B cell (primary cell): ENCODE measurements around the gene CCDC18. TPM values are rescaled to one million over a fixed set of nuclear protein-coding genes. Genes with fewer than 3 reads are reported as not detected.

Experiments
- ATAC-seq: fragments of 200-7000 bp; cut with Tn5 transposase; one replicate; pipeline ENCODE4 v1.10.0; 2021; ENCODE audit warnings: low read depth, mild to moderate bottlenecking, moderate number of reproducible peaks, moderate library complexity
- CTCF ChIA-PET: fragments of 350-600 bp; sonication (Branson Sonifier 250); formaldehyde crosslinking; loops from one replicate; lab custom pipeline; 2021; ENCODE audit warnings: antibody characterized with exemption, inconsistent platforms; lab: Charles Lee
- POLR2A ChIA-PET: fragments of 350-600 bp; sonication (Branson Sonifier 250); formaldehyde crosslinking; loops from one replicate; lab custom pipeline; 2021; ENCODE audit warnings: antibody characterized with exemption; lab: Charles Lee
- DNase-seq: peaks from one replicate; pipeline ENCODE4 v3.0.0; 2013
- H2AFZ ChIP-seq: 2 replicates; pipeline ENCODE4 v1.6.1; 2012; ENCODE audit warnings: mild to moderate bottlenecking, low read depth, low read length; ENCODE audit not compliant: insufficient read depth, poor library complexity, severe bottlenecking
- H3K27ac ChIP-seq, 2 donors: 1 replicate in 1 of 2; 2 replicates in 1 of 2; pipeline ENCODE4 v1.5.1; 2012 to 2013; ENCODE audit warnings: low read length in 2 of 2, mild to moderate bottlenecking in 2 of 2, moderate library complexity in 1 of 2
- H3K27me3 ChIP-seq, 4 experiments: fragments of 200-600 bp in 1 of 4; sonication (generic) in 1 of 4; replicated peaks in 1 of 4; 1 replicate in 2 of 4; 2 replicates in 2 of 4; pipeline versions ENCODE4 v1.6.1 to v1.7.0; 2013 to 2016; ENCODE audit warnings: low read length in 3 of 4, mild to moderate bottlenecking in 2 of 4, mixed read lengths in 1 of 4, moderate library complexity in 1 of 4; ENCODE audit not compliant: insufficient read depth in 4 of 4, control insufficient read depth in 3 of 4; ENCODE audit errors: control extremely low read depth in 1 of 4
- H3K36me3 ChIP-seq, 2 experiments: replicated peaks in 1 of 2; 1 replicate in 1 of 2; 2 replicates in 1 of 2; pipeline versions ENCODE4 v1.6.1 to v1.7.1; 2013; ENCODE audit warnings: low read length in 1 of 2; ENCODE audit not compliant: insufficient read depth in 2 of 2, control insufficient read depth in 1 of 2; ENCODE audit errors: control extremely low read depth in 1 of 2, extremely low read depth in 1 of 2
- H3K4me1 ChIP-seq, 2 donors: fragments of 200-600 bp in 1 of 2; sonication (generic) in 1 of 2; 1 replicate in 1 of 2; 2 replicates in 1 of 2; pipeline versions ENCODE4 v1.5.1 to v1.6.1; 2013 to 2017; ENCODE audit warnings: low read length in 2 of 2; ENCODE audit not compliant: control insufficient read depth in 2 of 2, insufficient read depth in 2 of 2
- H3K4me2 ChIP-seq: replicated peaks from 2 replicates; pipeline ENCODE3; 2012; ENCODE audit warnings: mild to moderate bottlenecking, low read depth, low read length; ENCODE audit not compliant: poor library complexity, severe bottlenecking
- H3K4me3 ChIP-seq, 5 experiments: fragments of 200-600 bp in 1 of 5; sonication (generic) in 1 of 5; 1 replicate in 3 of 5; 2 replicates in 2 of 5; pipeline versions ENCODE4 v1.5.1 to v1.7.0; 2011 to 2016; ENCODE audit warnings: low read length in 4 of 5, mild to moderate bottlenecking in 4 of 5, low read depth in 2 of 5, control low read depth in 1 of 5, moderate library complexity in 1 of 5; ENCODE audit not compliant: insufficient read depth in 1 of 5; ENCODE audit errors: control extremely low read depth in 1 of 5, extremely low read depth in 1 of 5
- H3K79me2 ChIP-seq: fragments of 200-600 bp; sonication (generic); one replicate; pipeline ENCODE4 v1.6.0; 2016; ENCODE audit warnings: low read length; ENCODE audit not compliant: control insufficient read depth, insufficient read depth
- H3K9ac ChIP-seq: fragments of 200-600 bp; sonication (generic); 2 replicates; pipeline ENCODE4 v1.6.1; 2017; ENCODE audit warnings: mild to moderate bottlenecking, low read length, moderate library complexity
- H3K9me3 ChIP-seq, 3 donors: one replicate each; pipeline versions ENCODE4 v1.6.1 to v1.7.1; 2013; ENCODE audit warnings: low read length in 2 of 3; ENCODE audit not compliant: control insufficient read depth in 2 of 3, insufficient read depth in 1 of 3; ENCODE audit errors: control extremely low read depth in 1 of 3
- H4K20me1 ChIP-seq: 2 replicates; pipeline ENCODE4 v1.6.0; 2012; ENCODE audit warnings: mild to moderate bottlenecking, low read length; ENCODE audit not compliant: insufficient read depth, control insufficient read depth, poor library complexity, severe bottlenecking
- H3K27ac Mint-ChIP-seq: one replicate; pipeline ENCODE4 v1.8.0; 2021; ENCODE audit warnings: mixed read lengths
- H3K27me3 Mint-ChIP-seq: one replicate; pipeline ENCODE4 v1.8.0; 2021; ENCODE audit warnings: mixed read lengths
- H3K4me1 Mint-ChIP-seq: one replicate; pipeline ENCODE4 v1.8.0; 2021; ENCODE audit warnings: mixed read lengths
- H3K4me3 Mint-ChIP-seq: one replicate; pipeline ENCODE4 v1.8.0; 2021; ENCODE audit warnings: mixed read lengths
- H3K9me3 Mint-ChIP-seq: one replicate; pipeline ENCODE4 v1.8.0; 2022; ENCODE audit warnings: mixed read lengths; ENCODE audit not compliant: insufficient read depth
- EZH2 ChIP-seq: IDR thresholded peaks from 2 replicates; pipeline ENCODE4 v1.6.1; 2012; ENCODE audit warnings: borderline replicate concordance, low read depth, mild to moderate bottlenecking, moderate library complexity, low read length; ENCODE audit not compliant: insufficient read depth, poor library complexity, severe bottlenecking
- WGBS: methylation state at CpG from one replicate; pipeline ENCODE4 v1.1.5; 2013; ENCODE audit warnings: missing lambda C conversion rate; ENCODE audit not compliant: insufficient coverage; 5-methylcytosine and 5-hydroxymethylcytosine counted together
- intact Hi-C: fragments of 100-400 bp; cut with micrococcal nuclease; formaldehyde crosslinking; loops from one replicate; pipeline ENCODE4 v1.10.0; 2022
- polyA plus RNA-seq: library from polyadenylated mRNA; depleted of rRNA; stranded (reverse); fragments of >200 nt; gene quantifications from 2 replicates; pipeline ENCODE4 v1.2.3, GENCODE V29; 2012
- total RNA-seq, 2 donors: library from RNA; stranded (reverse); fragments of 120-200 nt in 1 of 2; gene quantifications; 1 replicate in 1 of 2; 2 replicates in 1 of 2; pipeline versions ENCODE4 v1.2.3 to v1.2.4, GENCODE V29; 2013 to 2022
- TF ChIP-seq, protein P1 (sequence below): fragments of 200-600 bp; IDR thresholded peaks from one replicate; pipeline ENCODE4 v1.8.0; 2022; ENCODE audit warnings: antibody characterized with exemption, mild to moderate bottlenecking

The CCDC18 gene
- total and polyA plus RNA-seq, 2 donors (not counting 1 experiment from before 2014, with no cell fraction given), result 7.7 to 16.0 TPM

DNA sequence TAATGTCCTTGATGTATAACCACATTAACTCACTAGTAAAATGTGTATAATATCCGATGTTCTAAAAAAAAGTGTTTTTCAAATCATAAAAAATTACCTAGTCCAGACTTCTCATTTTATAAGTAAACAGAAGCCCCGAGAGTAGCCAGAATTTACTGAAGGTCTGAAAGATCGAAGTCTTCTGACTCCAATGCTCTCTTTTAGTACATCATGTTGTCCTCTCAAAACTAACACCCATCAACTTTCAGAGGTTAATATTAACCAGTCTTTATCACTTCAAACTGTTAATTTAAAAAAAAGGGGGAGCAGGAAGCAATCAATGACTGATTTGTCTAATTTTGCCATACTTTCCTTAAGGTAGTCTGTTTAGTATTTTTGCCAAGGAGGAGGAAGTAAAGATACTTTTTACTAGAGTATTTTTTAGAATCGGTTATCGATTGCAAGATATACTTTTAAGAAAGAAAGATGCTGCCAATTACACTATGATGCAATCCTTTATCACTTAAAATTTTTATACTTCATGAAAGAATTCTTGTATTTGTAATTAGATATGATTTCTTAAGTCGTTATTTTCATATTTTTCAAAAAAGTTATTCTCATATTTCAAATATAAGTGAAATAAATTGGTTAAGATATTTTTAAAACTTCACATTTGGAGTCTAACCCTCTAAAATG is 25.5 kb downstream of the CCDC18 start:
- no peaks in the 10 kb centered on the region for H3K9me3 Mint-ChIP-seq
- TF ChIP-seq EZH2, result no peak
- TF ChIP-seq, protein P1, sequence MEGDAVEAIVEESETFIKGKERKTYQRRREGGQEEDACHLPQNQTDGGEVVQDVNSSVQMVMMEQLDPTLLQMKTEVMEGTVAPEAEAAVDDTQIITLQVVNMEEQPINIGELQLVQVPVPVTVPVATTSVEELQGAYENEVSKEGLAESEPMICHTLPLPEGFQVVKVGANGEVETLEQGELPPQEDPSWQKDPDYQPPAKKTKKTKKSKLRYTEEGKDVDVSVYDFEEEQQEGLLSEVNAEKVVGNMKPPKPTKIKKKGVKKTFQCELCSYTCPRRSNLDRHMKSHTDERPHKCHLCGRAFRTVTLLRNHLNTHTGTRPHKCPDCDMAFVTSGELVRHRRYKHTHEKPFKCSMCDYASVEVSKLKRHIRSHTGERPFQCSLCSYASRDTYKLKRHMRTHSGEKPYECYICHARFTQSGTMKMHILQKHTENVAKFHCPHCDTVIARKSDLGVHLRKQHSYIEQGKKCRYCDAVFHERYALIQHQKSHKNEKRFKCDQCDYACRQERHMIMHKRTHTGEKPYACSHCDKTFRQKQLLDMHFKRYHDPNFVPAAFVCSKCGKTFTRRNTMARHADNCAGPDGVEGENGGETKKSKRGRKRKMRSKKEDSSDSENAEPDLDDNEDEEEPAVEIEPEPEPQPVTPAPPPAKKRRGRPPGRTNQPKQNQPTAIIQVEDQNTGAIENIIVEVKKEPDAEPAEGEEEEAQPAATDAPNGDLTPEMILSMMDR, result no peak
- Histone ChIP-seq H3K4me2 (no peak overlapping the region), H3K9ac (no peak overlapping the region), H3K36me3 (peaks cover 9 to 22% of the 10 kb centered on the region in 2 experiments), H3K9me3 (no peaks in the 10 kb centered on the region), H3K4me3 (no peak overlapping the region), H3K4me1 (no peaks in the 10 kb centered on the region), H3K27me3 (no peaks in the 10 kb centered on the region), H3K27ac (no peak overlapping the region), H2AFZ (no peak overlapping the region), H3K79me2 (no peaks in the 10 kb centered on the region), H4K20me1 (no peaks in the 10 kb centered on the region)
- no peak overlapping the region for H3K27ac Mint-ChIP-seq
- H3K4me1 Mint-ChIP-seq, result no peaks in the 10 kb centered on the region
- DNase-seq (no peak), ATAC-seq (no peak)
- no peaks in the 10 kb centered on the region for H3K27me3 Mint-ChIP-seq
- CTCF ChIA-PET, result no interaction called here
- no peak overlapping the region for H3K4me3 Mint-ChIP-seq
- WGBS, result no CpG with 5 or more reads among the region's 6 CpGs
- intact Hi-C loops, result no loop called here
- POLR2A ChIA-PET, result no interaction called here

DNA sequence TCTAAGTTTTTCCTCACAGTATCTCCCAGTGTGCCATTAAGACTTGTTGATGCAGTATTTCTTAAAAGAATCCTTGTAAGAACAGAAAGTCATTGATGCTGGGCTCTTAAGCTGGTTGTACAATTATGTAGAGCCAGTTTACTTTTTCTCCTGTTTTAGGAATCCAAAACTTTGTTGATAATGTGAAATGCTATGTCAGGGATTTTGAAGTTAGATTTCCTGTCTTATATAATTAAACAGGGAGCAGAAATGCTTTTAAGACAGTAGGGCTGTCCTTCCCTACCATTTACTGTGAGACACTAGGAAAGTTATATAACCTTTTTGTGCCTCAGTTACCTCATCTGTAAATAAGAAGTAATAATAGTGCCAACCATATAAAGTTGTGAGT is 26.0 kb downstream of the CCDC18 start:
- TF ChIP-seq, protein P1, result no peak
- no peak for TF ChIP-seq EZH2
- Mint-ChIP-seq H3K27ac (no peak overlapping the region), H3K9me3 (no peaks in the 10 kb centered on the region), H3K4me1 (no peaks in the 10 kb centered on the region), H3K4me3 (no peak overlapping the region), H3K27me3 (no peaks in the 10 kb centered on the region)
- H3K27me3 ChIP-seq, result no peaks in the 10 kb centered on the region
- CTCF ChIA-PET, result no interaction called here
- no peak overlapping the region for H3K27ac ChIP-seq
- intact Hi-C loops, result no loop called here
- DNase-seq, result no peak
- POLR2A ChIA-PET, result no interaction called here
- no peak overlapping the region for H3K9ac ChIP-seq
- H3K4me3 ChIP-seq, result no peak overlapping the region
- peaks cover 9 to 22% of the 10 kb centered on the region in 2 experiments for H3K36me3 ChIP-seq
- no peaks in the 10 kb centered on the region for H4K20me1 ChIP-seq
- H2AFZ ChIP-seq, result no peak overlapping the region
- no peaks in the 10 kb centered on the region for H3K79me2 ChIP-seq
- no peaks in the 10 kb centered on the region for H3K4me1 ChIP-seq
- H3K4me2 ChIP-seq, result no peak overlapping the region
- ATAC-seq, result no peak
- H3K9me3 ChIP-seq, result no peaks in the 10 kb centered on the region
